ENCODE results near the gene GNG11. TPM values are rescaled to one million over a fixed set of nuclear protein-coding genes. Genes with fewer than 3 reads are reported as not detected.

Gene GNG11
- total RNA-seq, 1 donor from 2014 or later = 0.86 TPM

DNA sequence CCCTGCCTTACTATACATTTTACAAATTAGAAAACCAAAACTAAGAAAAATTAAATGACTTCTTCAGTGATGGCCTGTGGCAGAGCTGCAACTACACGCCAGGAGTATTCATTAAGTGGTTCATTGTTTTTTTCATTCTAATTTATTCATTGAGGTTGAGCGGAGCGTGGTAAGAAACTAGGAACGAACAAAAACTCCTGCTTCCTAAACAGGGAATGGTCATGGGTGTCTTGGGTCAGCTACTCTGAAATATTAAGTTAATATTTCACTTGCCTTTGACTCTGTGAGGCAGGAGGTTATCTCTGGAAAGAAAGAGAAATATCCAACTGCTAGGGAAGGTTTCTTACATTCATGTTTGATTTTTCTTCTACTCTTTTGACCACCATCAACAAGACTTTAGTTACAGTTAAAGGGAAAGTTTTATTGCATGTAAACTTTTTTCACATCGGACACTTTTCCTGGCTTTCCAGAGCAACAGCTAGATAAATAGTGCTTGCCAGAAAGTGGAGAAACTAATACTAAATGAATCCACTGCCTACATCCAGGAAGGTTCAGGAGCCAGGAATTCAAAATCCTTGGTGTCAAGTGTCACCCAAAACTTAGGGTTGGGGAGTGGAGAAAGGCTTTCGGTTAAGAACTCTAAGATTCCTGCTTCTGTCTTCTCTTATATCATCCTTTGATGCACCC lies 896 bp upstream of the GNG11 start:
- no peaks in the 10 kb centered on the region for H3K79me2 ChIP-seq (ENCODE audit: low read depth)
- peaks cover 7% of the 10 kb centered on the region for H3K27me3 ChIP-seq
- peaks cover 29% of the 10 kb centered on the region for H3K4me1 Mint-ChIP-seq
- H4K20me1 ChIP-seq (ENCODE audit: low read depth) = no peaks in the 10 kb centered on the region
- H3K4me2 ChIP-seq = peak overlapping the region; percentile 76
- peaks cover 10% of the 10 kb centered on the region for H3F3A ChIP-seq (ENCODE audit: low read depth)
- peaks cover 19% of the 10 kb centered on the region for H3K4me1 ChIP-seq
- no peaks in the 10 kb centered on the region for H3K9me3 Mint-ChIP-seq
- DNase-seq (ENCODE audit: low spot score) = no peak
- H3K4me3 Mint-ChIP-seq = peak overlapping the region; percentile 92
- H3K9ac ChIP-seq = no peak overlapping the region
- H3K36me3 ChIP-seq = no peaks in the 10 kb centered on the region
- H2AFZ ChIP-seq (replicated peaks) = peak overlapping the region; percentile 94
- peak overlapping the region; percentile 99 for H3K27ac Mint-ChIP-seq
- H3K9me3 ChIP-seq (ENCODE audit: low read depth) = no peaks in the 10 kb centered on the region
- H3K36me3 Mint-ChIP-seq = peaks cover 9% of the 10 kb centered on the region
- H3K4me3 ChIP-seq = no peak overlapping the region
- no peak overlapping the region for H3K27ac ChIP-seq
- TF ChIP-seq EZH2 (IDR thresholded peaks at IDR 0.05) = no peak
- TF ChIP-seq, protein P1, sequence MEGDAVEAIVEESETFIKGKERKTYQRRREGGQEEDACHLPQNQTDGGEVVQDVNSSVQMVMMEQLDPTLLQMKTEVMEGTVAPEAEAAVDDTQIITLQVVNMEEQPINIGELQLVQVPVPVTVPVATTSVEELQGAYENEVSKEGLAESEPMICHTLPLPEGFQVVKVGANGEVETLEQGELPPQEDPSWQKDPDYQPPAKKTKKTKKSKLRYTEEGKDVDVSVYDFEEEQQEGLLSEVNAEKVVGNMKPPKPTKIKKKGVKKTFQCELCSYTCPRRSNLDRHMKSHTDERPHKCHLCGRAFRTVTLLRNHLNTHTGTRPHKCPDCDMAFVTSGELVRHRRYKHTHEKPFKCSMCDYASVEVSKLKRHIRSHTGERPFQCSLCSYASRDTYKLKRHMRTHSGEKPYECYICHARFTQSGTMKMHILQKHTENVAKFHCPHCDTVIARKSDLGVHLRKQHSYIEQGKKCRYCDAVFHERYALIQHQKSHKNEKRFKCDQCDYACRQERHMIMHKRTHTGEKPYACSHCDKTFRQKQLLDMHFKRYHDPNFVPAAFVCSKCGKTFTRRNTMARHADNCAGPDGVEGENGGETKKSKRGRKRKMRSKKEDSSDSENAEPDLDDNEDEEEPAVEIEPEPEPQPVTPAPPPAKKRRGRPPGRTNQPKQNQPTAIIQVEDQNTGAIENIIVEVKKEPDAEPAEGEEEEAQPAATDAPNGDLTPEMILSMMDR (IDR thresholded peaks at IDR 0.05) = no peak
- no peak for TF ChIP-seq EZH2phosphoT487 (IDR thresholded peaks at IDR 0.05)
- H3K27me3 Mint-ChIP-seq (ENCODE audit: insufficient read depth, low read depth) = peaks cover 2% of the 10 kb centered on the region

DNA sequence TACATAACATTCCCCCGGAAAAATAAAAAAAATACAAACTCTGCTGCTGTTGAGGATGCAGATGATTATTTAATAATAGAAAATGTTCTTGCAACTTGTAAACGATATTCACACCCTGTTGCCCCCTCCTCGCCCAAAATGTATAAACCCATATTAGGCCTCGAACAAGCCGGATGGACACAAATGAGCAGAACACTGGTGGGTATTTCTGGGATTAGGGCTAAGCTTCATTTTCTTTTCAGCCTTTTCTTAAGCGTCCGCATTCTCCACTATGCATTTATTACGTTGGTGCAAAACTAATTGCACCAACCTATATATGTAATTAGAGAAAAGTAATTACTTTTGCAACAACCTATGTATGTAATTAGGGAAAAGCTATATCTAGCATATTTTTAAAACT lies 349 bp upstream of the GNG11 start:
- Histone ChIP-seq H3K9ac (no peak overlapping the region), H3K36me3 (no peaks in the 10 kb centered on the region), H3K9me3 (ENCODE audit: low read depth) (no peaks in the 10 kb centered on the region), H3F3A (ENCODE audit: low read depth) (peaks cover 10% of the 10 kb centered on the region), H2AFZ (replicated peaks) (peak overlapping the region; percentile 94), H3K4me1 (peaks cover 19% of the 10 kb centered on the region), H3K4me3 (peak overlapping the region; percentile 51), H3K27ac (no peak overlapping the region), H3K27me3 (peaks cover 7% of the 10 kb centered on the region), H3K4me2 (peak overlapping the region; percentile 76), H4K20me1 (ENCODE audit: low read depth) (no peaks in the 10 kb centered on the region), H3K79me2 (ENCODE audit: low read depth) (no peaks in the 10 kb centered on the region)
- H3K9me3 Mint-ChIP-seq = no peaks in the 10 kb centered on the region
- peaks cover 9% of the 10 kb centered on the region for H3K36me3 Mint-ChIP-seq
- peak overlapping the region; percentile 92 for H3K4me3 Mint-ChIP-seq
- peak overlapping the region; percentile 99 for H3K27ac Mint-ChIP-seq
- TF ChIP-seq, protein P1 (IDR thresholded peaks at IDR 0.05) = no peak
- no peak for TF ChIP-seq EZH2phosphoT487 (IDR thresholded peaks at IDR 0.05)
- no peak for TF ChIP-seq EZH2 (IDR thresholded peaks at IDR 0.05)
- DNase-seq (ENCODE audit: low spot score) = no peak
- peaks cover 29% of the 10 kb centered on the region for H3K4me1 Mint-ChIP-seq
- H3K27me3 Mint-ChIP-seq (ENCODE audit: insufficient read depth, low read depth) = peaks cover 2% of the 10 kb centered on the region

DNA sequence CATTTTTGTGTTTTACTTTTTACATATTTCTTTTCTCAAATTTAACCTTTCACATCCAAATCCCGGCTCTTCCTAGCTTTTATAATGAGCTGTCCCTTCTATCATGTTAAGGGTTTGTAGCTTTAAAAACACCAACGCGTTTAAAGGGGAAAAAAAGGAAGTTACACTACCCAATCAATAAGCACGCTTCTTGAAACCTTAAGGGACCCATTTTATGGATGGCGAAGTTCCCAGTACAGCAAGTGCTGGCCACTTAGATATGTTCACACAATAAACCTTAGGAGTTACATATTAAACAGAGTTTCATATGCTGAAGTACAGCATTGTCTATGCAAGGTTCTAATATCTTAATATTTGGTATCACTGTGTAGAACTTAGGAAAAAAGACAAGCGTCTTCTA lies 1.8 kb downstream of the GNG11 start:
- H3F3A ChIP-seq (ENCODE audit: low read depth) = peaks cover 10% of the 10 kb centered on the region
- H3K27ac ChIP-seq = no peak overlapping the region
- Mint-ChIP-seq H3K4me3 (peak overlapping the region; percentile 92), H3K36me3 (peaks cover 15% of the 10 kb centered on the region), H3K27me3 (ENCODE audit: insufficient read depth, low read depth) (peaks cover 2% of the 10 kb centered on the region), H3K9me3 (no peaks in the 10 kb centered on the region), H3K4me1 (peaks cover 29% of the 10 kb centered on the region), H3K27ac (no peak overlapping the region)
- peaks cover 7% of the 10 kb centered on the region for H3K27me3 ChIP-seq
- H3K79me2 ChIP-seq (ENCODE audit: low read depth) = no peaks in the 10 kb centered on the region
- TF ChIP-seq EZH2 (IDR thresholded peaks at IDR 0.05) (no peak), EZH2phosphoT487 (IDR thresholded peaks at IDR 0.05) (no peak)
- TF ChIP-seq, protein P1 (IDR thresholded peaks at IDR 0.05) = no peak
- no peak overlapping the region for H3K4me2 ChIP-seq
- no peak overlapping the region for H3K9ac ChIP-seq
- H3K36me3 ChIP-seq = no peaks in the 10 kb centered on the region
- no peak for DNase-seq (ENCODE audit: low spot score)
- no peak overlapping the region for H2AFZ ChIP-seq (replicated peaks)
- no peaks in the 10 kb centered on the region for H4K20me1 ChIP-seq (ENCODE audit: low read depth)
- H3K4me1 ChIP-seq = peaks cover 19% of the 10 kb centered on the region
- H3K9me3 ChIP-seq (ENCODE audit: low read depth) = no peaks in the 10 kb centered on the region
- H3K4me3 ChIP-seq = no peak overlapping the region

Measured in neural progenitor cell (in vitro differentiated cells).